Cerebellar cortex (tissue), 1 donor: ENCODE results near the gene ADAM23.

Experiments
- DNase-seq: peaks from one replicate; pipeline ENCODE4 v3.0.0-alpha.2; 2015; ENCODE audit warnings: low spot score

Gene ADAM23

GRCh38 chr2:206647985-206648384, 204.7 kb downstream of the ADAM23 start:
- no peak for DNase-seq

DNA sequence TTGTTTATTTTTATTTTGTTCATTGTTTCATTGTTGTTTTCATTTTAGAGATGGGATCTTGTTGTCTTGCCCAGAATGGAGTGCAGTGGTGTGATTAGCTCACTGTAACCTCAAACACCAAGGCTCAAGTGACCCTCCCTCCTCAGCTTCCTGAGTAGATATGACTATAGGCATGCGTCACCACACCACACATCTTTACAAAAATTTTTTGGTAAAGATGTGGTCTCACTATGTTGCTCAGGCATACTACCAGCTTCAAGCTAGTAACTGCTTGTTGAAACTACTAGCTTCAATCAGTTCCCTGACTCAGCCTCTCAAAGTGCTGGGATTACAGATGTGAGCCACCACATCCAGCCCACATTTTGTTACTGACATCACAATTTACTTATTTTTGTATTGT, 213.8 kb downstream of the ADAM23 start:
- DNase-seq = no peak

- DNase-seq = no peak
Measured at GRCh38 chr2:206665251-206665650, 221.9 kb downstream of the ADAM23 start.
